ENCODE results near the gene SVIL.

SVIL gene

GRCh38 chr10:29546773-29547313 is 87.9 kb downstream of the SVIL start:
- no peak overlapping the region for H3K4me3 ChIP-seq (ENCODE audit: low read depth, low read length)
- no peak for DNase-seq (ENCODE audit: low read depth)
- no peak for TF ChIP-seq CTCF (conservative IDR thresholded peaks at IDR 0.05; ENCODE audit: low read depth, low read length)

GRCh38 chr10:29545122-29545521 is 89.6 kb downstream of the SVIL start:
- no peak for DNase-seq (ENCODE audit: low read depth)
- H3K4me3 ChIP-seq (ENCODE audit: low read depth, low read length) = no peak overlapping the region
- no peak for TF ChIP-seq CTCF (conservative IDR thresholded peaks at IDR 0.05; ENCODE audit: low read depth, low read length)

GRCh38 chr10:29543715-29544114 is 91.1 kb downstream of the SVIL start:
- no peak for TF ChIP-seq CTCF (conservative IDR thresholded peaks at IDR 0.05; ENCODE audit: low read depth, low read length)
- DNase-seq (ENCODE audit: low read depth) = no peak
- no peak overlapping the region for H3K4me3 ChIP-seq (ENCODE audit: low read depth, low read length)

- TF ChIP-seq CTCF (conservative IDR thresholded peaks at IDR 0.05; ENCODE audit: low read depth, low read length) = no peak
- H3K4me3 ChIP-seq (ENCODE audit: low read depth, low read length) = no peak overlapping the region
- DNase-seq (ENCODE audit: low read depth) = no peak
Observed at GRCh38 chr10:29542723-29543122, 92.0 kb downstream of the SVIL start.

- DNase-seq (ENCODE audit: low read depth) = no peak
- H3K4me3 ChIP-seq (ENCODE audit: low read depth, low read length) = no peak overlapping the region
- no peak for TF ChIP-seq CTCF (conservative IDR thresholded peaks at IDR 0.05; ENCODE audit: low read depth, low read length)
Observed at GRCh38 chr10:29541422-29542210, 93.2 kb downstream of the SVIL start.

- DNase-seq (ENCODE audit: low read depth) = no peak
- no peak for TF ChIP-seq CTCF (conservative IDR thresholded peaks at IDR 0.05; ENCODE audit: low read depth, low read length)
- H3K4me3 ChIP-seq (ENCODE audit: low read depth, low read length) = no peak overlapping the region
Observed at GRCh38 chr10:29540016-29540415, 94.8 kb downstream of the SVIL start.

- DNase-seq (ENCODE audit: low read depth) = no peak
Observed at GRCh38 chr10:29539412-29539811, 95.4 kb downstream of the SVIL start.

More at GRCh38 chr10:29539412-29539811, 95.4 kb downstream of the SVIL start:
- TF ChIP-seq CTCF (conservative IDR thresholded peaks at IDR 0.05; ENCODE audit: low read depth, low read length) = no peak
- no peak overlapping the region for H3K4me3 ChIP-seq (ENCODE audit: low read depth, low read length)
